ENCODE measurements around the gene SLCO3A1.

The SLCO3A1 gene

GRCh38 chr15:91966194-91966552 is 112.7 kb downstream of the SLCO3A1 start:
- no peak for DNase-seq (ENCODE audit: low read depth)

GRCh38 chr15:91967935-91968606 is 114.6 kb downstream of the SLCO3A1 start:
- no peak for DNase-seq (ENCODE audit: low read depth)

- no peak for DNase-seq (ENCODE audit: low read depth)
These were observed 115.1 kb downstream of the SLCO3A1 start for GRCh38 chr15:91968610-91969009.

- no peak for DNase-seq (ENCODE audit: low read depth)
These were observed 116.6 kb downstream of the SLCO3A1 start for GRCh38 chr15:91970142-91970541.

DNA sequence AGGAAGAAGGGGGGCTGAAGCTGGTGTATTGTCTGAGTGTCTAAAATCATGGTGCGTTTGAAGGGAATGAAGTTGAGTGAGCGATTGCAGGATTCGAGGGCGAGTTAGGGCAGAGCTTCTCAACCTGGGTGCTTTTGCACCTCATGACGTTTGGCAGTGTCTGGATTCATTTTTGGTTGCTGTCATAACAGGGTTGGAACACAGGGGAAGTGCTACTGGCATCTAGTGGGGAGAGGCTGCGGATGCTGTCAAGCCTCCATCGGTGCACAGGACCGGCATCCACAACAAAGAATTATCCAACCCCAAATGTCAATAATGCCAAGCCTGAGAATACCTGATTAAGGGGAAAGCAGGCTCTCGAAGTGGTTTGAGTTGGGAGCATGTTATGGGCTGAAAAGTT is 120.0 kb downstream of the SLCO3A1 start:
- DNase-seq (ENCODE audit: low read depth), result no peak

GRCh38 chr15:91974321-91974720 is 120.8 kb downstream of the SLCO3A1 start:
- DNase-seq (ENCODE audit: low read depth), result no peak

GRCh38 chr15:91975241-91975978 is 121.9 kb downstream of the SLCO3A1 start:
- no peak for DNase-seq (ENCODE audit: low read depth)

- no peak for DNase-seq (ENCODE audit: low read depth)
These were observed 123.5 kb downstream of the SLCO3A1 start for GRCh38 chr15:91976966-91977365.

- no peak for DNase-seq (ENCODE audit: low read depth)
These were observed 127.2 kb downstream of the SLCO3A1 start for GRCh38 chr15:91980502-91981267.

DNA sequence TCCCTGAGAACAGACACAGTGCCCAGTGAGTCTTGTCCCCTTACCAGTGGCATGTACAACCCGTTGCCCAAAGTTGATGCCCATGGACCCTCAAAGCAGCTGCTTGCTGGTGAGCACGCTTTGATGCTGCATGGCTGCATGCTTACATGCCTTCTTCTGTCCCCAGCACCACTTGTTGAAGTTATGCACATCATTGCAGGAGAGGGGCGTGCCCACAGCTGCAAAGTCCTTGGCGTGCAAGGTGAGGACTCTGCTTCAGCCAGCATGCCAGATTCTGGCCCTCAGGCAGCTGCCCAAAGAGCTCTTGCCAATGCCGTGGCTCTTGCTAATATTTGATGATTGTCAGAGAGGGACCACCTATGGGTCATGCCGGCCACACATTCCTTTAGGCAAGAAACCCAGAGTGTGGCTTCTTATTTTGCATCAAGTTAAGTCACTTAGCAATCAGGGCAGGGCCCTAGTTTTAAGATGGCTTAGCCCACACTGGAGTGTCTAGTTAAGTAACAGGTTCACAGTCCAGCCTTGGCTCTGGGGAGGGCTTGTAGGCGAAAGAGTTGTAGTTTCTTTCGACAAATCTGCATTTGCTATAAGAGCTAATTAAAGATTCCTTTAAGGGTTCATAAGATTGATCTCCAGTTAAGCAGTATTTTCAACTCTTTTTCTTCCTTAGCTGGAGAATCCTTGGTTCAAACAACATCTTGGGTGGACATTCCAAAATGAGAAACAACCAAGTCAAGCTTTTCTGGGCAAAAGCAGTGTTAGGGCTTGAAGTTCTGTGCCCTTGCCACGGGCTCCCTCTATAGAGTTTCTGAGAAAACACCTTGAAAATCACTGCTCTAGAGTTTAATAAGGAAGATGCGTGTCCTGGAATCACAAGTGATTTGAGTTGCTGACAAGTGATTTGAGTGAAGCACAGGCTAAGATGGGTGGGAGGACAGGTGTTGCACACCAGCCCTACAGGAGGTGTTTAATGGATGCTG is 128.6 kb downstream of the SLCO3A1 start:
- no peak for DNase-seq (ENCODE audit: low read depth)

GRCh38 chr15:91983729-91984340 is 130.3 kb downstream of the SLCO3A1 start:
- no peak for DNase-seq (ENCODE audit: low read depth)

- no peak for DNase-seq (ENCODE audit: low read depth)
These were observed 131.8 kb downstream of the SLCO3A1 start for GRCh38 chr15:91985297-91985696.

- no peak for DNase-seq (ENCODE audit: low read depth)
These were observed 134.6 kb downstream of the SLCO3A1 start for GRCh38 chr15:91988071-91988470.

GRCh38 chr15:91988655-91989054 is 135.1 kb downstream of the SLCO3A1 start:
- no peak for DNase-seq (ENCODE audit: low read depth)

DNA sequence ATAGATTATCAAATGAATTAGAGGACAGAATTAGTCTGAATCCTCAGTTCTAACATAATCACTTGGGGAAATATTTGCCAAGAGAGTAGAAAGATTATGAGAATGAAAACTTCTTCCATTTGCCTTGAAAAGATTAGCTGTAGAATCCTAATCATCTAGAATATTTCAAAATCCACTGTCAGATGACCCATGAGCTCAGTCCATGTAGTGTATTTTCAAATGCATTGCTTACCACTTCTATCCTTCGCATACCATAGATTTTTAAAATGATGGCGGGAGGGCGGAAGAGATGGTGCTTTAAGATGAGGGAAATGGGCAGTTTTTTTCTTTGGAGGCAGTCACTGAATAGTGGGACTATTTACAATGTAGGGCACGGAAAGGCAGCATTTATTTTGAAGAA is 136.3 kb downstream of the SLCO3A1 start:
- no peak for DNase-seq (ENCODE audit: low read depth)

- DNase-seq (ENCODE audit: low read depth), result no peak
These were observed 139.4 kb downstream of the SLCO3A1 start for GRCh38 chr15:91992945-91993344.

DNA sequence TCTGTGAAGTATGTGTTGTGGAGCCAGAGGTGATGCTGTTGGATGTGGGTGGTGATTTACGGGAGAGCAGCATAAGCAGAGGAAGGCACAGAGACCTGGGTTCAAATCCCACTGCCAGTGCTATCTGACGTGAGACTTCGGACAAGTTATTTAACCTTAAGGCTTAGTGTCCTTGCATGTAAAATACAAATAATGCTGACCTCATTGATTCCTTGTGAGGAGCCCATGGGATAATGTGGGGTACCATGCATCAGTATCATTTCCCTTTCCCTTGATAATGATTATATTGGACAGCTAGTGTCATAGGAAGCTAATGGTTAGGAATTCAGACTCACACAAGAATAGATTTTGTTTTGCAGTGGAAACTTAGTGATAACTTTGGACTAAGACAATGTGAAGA is 141.6 kb downstream of the SLCO3A1 start:
- no peak for DNase-seq (ENCODE audit: low read depth)

GRCh38 chr15:91997163-91997562 is 143.7 kb downstream of the SLCO3A1 start:
- DNase-seq (ENCODE audit: low read depth), result no peak

GRCh38 chr15:92000709-92001108 is 147.2 kb downstream of the SLCO3A1 start:
- DNase-seq (ENCODE audit: low read depth), result no peak

GRCh38 chr15:92001307-92001706 is 147.8 kb downstream of the SLCO3A1 start:
- DNase-seq (ENCODE audit: low read depth), result no peak

- no peak for DNase-seq (ENCODE audit: low read depth)
These were observed 149.2 kb downstream of the SLCO3A1 start for GRCh38 chr15:92002666-92003065.
